Sigmoid colon (tissue), 7 donors: ENCODE results near the gene PRKD1. TPM values are rescaled to one million over a fixed set of nuclear protein-coding genes. Genes with fewer than 3 reads are reported as not detected.

Experiments used
- DNase-seq: peaks from one replicate; pipeline ENCODE4 v3.0.0-alpha.2; 2019
- H3K27ac ChIP-seq, 4 donors: fragments of 200-600 bp; sonication (generic); one replicate each; pipeline ENCODE4 v1.5.1; 2016 to 2019; ENCODE audit warnings: mild to moderate bottlenecking in 1 of 4
- H3K27me3 ChIP-seq, 3 donors: fragments of 200-600 bp; sonication (generic); one replicate each; pipeline ENCODE4 v1.5.1; 2019; ENCODE audit warnings: mild to moderate bottlenecking in 1 of 3
- H3K36me3 ChIP-seq, 4 donors: fragments of 200-600 bp; sonication (generic); one replicate each; pipeline ENCODE4 v1.5.1; 2016 to 2019
- H3K4me1 ChIP-seq, 4 donors: fragments of 200-600 bp; sonication (generic); one replicate each; pipeline ENCODE4 v1.5.1; 2017 to 2019
- H3K4me3 ChIP-seq, 4 donors: fragments of 200-600 bp; sonication (generic); one replicate each; pipeline ENCODE4 v1.5.1; 2017 to 2019; ENCODE audit warnings: mild to moderate bottlenecking in 2 of 4, moderate library complexity in 1 of 4
- H3K9me3 ChIP-seq, 4 donors: fragments of 200-600 bp in 3 of 4; sonication (generic) in 3 of 4; one replicate each; pipeline versions ENCODE4 v1.5.1 to v1.6.1; 2013 to 2019
- CTCF ChIP-seq, 4 experiments: fragments of 450-650 bp in 3 of 4; fragments of 200-600 bp in 1 of 4; IDR thresholded peaks; one replicate each; pipeline ENCODE4 v1.5.1; 2016 to 2019; ENCODE audit warnings: antibody characterized with exemption in 4 of 4, mild to moderate bottlenecking in 3 of 4, moderate library complexity in 2 of 4
- EP300 ChIP-seq, 4 donors: sonication (generic); formaldehyde crosslinking; IDR thresholded peaks; one replicate each; pipeline ENCODE4 v1.6.1; 2017; ENCODE audit warnings: antibody characterized with exemption in 4 of 4
- POLR2A ChIP-seq, 2 donors: fragments of 450-650 bp; IDR thresholded peaks; one replicate each; pipeline ENCODE4 v1.6.1; 2016; ENCODE audit warnings: antibody characterized with exemption in 2 of 2, mild to moderate bottlenecking in 2 of 2, moderate library complexity in 2 of 2
- POLR2AphosphoS5 ChIP-seq, 4 donors: sonication (generic); formaldehyde crosslinking; IDR thresholded peaks; one replicate each; pipeline ENCODE4 v1.6.1; 2017; ENCODE audit warnings: antibody characterized with exemption in 4 of 4
- WGBS, 2 donors: extraction: QIAGEN DNeasy Blood & Tissue Kit; methylation state at CpG; one replicate each; pipeline ENCODE4 v1.1.7; 2013; 5-methylcytosine and 5-hydroxymethylcytosine counted together
- intact Hi-C: fragments of 100-400 bp; cut with DNase I; formaldehyde crosslinking; loops from one replicate; pipeline ENCODE4 v1.15.1; 2023
- polyA plus RNA-seq, 3 donors: library from polyadenylated mRNA; stranded (reverse); fragments of 200-250 nt; gene quantifications; one replicate each; pipeline ENCODE4 v1.2.3, GENCODE V29; 2013
- total RNA-seq, 4 donors: library from RNA; depleted of rRNA; stranded (reverse); fragments of >200 nt; gene quantifications; one replicate each; pipeline ENCODE4 v1.1.0, GENCODE V29; 2016
- donor health status: healthy with polysubstance abuse.
- donor health status: Bipolar disorder and iron deficiency.
- donor health status: healthy.

Gene PRKD1
- total and polyA plus RNA-seq, 7 donors: 0.46 to 27.1 (median 14.5) TPM

GRCh38 chr14:29926701-29927375 lies 809 bp downstream of the PRKD1 start:
- DNase-seq: peak; percentile 80
- Histone ChIP-seq H3K36me3 (no peaks in the 10 kb centered on the region), H3K4me1 (peaks cover 0 to 32% (median 22%) of the 10 kb centered on the region in 4 donors), H3K4me3 (peak overlapping the region; percentile 67 to 88 (median 72)), H3K9me3 (no peaks in the 10 kb centered on the region), H3K27ac (peak overlapping the region; percentile 83 to 85 (median 84)), H3K27me3 (no peaks in the 10 kb centered on the region)
- WGBS, 2 donors: 1 to 2% methylated on average over 51 of the region's 51 CpGs
- TF ChIP-seq CTCF (IDR thresholded peaks at IDR 0.05) (no peak), POLR2A (IDR thresholded peaks at IDR 0.05) (no peak), EP300 (IDR thresholded peaks at IDR 0.05) (no peak), POLR2AphosphoS5 (IDR thresholded peaks at IDR 0.05) (peak in 1 of 4 donors; percentile 37)
- intact Hi-C loops: loop anchor here (5.0 to 10.0 kb wide), 4 partner anchors 75 to 380 kb away; no protein-coding TSS in a partner anchor

GRCh38 chr14:29926228-29926627 lies 1.4 kb downstream of the PRKD1 start:
- Histone ChIP-seq H3K27me3 (no peaks in the 10 kb centered on the region), H3K4me3 (peak overlapping the region; percentile 67 to 88 (median 72)), H3K9me3 (no peaks in the 10 kb centered on the region), H3K36me3 (no peaks in the 10 kb centered on the region), H3K27ac (peak overlapping the region; percentile 83 to 85 (median 84)), H3K4me1 (peaks cover 0 to 32% (median 22%) of the 10 kb centered on the region in 4 donors)
- 7 to 10% methylated on average over 8 of the region's 8 CpGs for WGBS, 2 donors
- intact Hi-C loops: loop anchor here (5.0 to 10.0 kb wide), 4 partner anchors 76 to 379 kb away; no protein-coding TSS in a partner anchor
- no peak for DNase-seq
- TF ChIP-seq CTCF (IDR thresholded peaks at IDR 0.05): no peak

GRCh38 chr14:29925736-29926135 lies 1.9 kb downstream of the PRKD1 start:
- Histone ChIP-seq H3K4me1 (peaks cover 0 to 32% (median 22%) of the 10 kb centered on the region in 4 donors), H3K27me3 (no peaks in the 10 kb centered on the region), H3K27ac (peak overlapping the region in 1 of 4 donors; percentile 85), H3K4me3 (peak overlapping the region; percentile 67 to 88 (median 72)), H3K36me3 (no peaks in the 10 kb centered on the region), H3K9me3 (no peaks in the 10 kb centered on the region)
- intact Hi-C loops: loop anchor here (5.0 to 10.0 kb wide), 4 partner anchors 77 to 378 kb away; no protein-coding TSS in a partner anchor
- WGBS, 2 donors: 42 to 47% methylated on average over 3 of the region's 3 CpGs
- no peak for TF ChIP-seq EP300 (IDR thresholded peaks at IDR 0.05)
- no peak for TF ChIP-seq POLR2AphosphoS5 (IDR thresholded peaks at IDR 0.05)
- no peak for TF ChIP-seq CTCF (IDR thresholded peaks at IDR 0.05)
- no peak for TF ChIP-seq POLR2A (IDR thresholded peaks at IDR 0.05)
- no peak for DNase-seq

GRCh38 chr14:29925101-29925722 lies 2.4 kb downstream of the PRKD1 start:
- peak overlapping the region in 2 of 4 donors; percentile 76 to 88 for H3K4me3 ChIP-seq
- intact Hi-C loops: loop anchor here (5.0 to 10.0 kb wide), 4 partner anchors 77 to 378 kb away; no protein-coding TSS in a partner anchor
- H3K27ac ChIP-seq: peak overlapping the region in 1 of 4 donors; percentile 4
- no peaks in the 10 kb centered on the region for H3K27me3 ChIP-seq
- H3K36me3 ChIP-seq: no peaks in the 10 kb centered on the region
- TF ChIP-seq POLR2A (IDR thresholded peaks at IDR 0.05): no peak
- 74 to 80% methylated on average over 5 of the region's 5 CpGs for WGBS, 2 donors
- DNase-seq: no peak
- no peaks in the 10 kb centered on the region for H3K9me3 ChIP-seq
- peaks cover 0 to 32% (median 22%) of the 10 kb centered on the region in 4 donors for H3K4me1 ChIP-seq

- no peaks in the 10 kb centered on the region for H3K27me3 ChIP-seq
- no peak for DNase-seq
- no peaks in the 10 kb centered on the region for H3K36me3 ChIP-seq
- peaks cover 0 to 11% (median 5%) of the 10 kb centered on the region in 4 donors for H3K4me1 ChIP-seq
- intact Hi-C loops: loop anchor here (10.0 kb wide), 1 partner anchor 105 kb away; no protein-coding TSS in a partner anchor
- H3K27ac ChIP-seq: no peak overlapping the region
- TF ChIP-seq CTCF (IDR thresholded peaks at IDR 0.05): no peak
- no peak for TF ChIP-seq POLR2A (IDR thresholded peaks at IDR 0.05)
- no peak for TF ChIP-seq POLR2AphosphoS5 (IDR thresholded peaks at IDR 0.05)
- no peak for TF ChIP-seq EP300 (IDR thresholded peaks at IDR 0.05)
- WGBS, 2 donors: 90 to 96% methylated on average over 2 of the region's 2 CpGs
- no peak overlapping the region for H3K4me3 ChIP-seq
- no peaks in the 10 kb centered on the region for H3K9me3 ChIP-seq
Observed at GRCh38 chr14:29919845-29920244, 7.8 kb downstream of the PRKD1 start.
